ENCODE results near the gene EEF1AKMT2. TPM values are rescaled to one million over a fixed set of nuclear protein-coding genes. Genes with fewer than 3 reads are reported as not detected.
A peak's percentile ranks its signal among the peaks of the same experiment; 100 is the strongest.
"Not testable (repeated sequence)": the region's sequence is repeated elsewhere in the genome, so short reads cannot be mapped to it uniquely, and the experiment has no call there.

The EEF1AKMT2 gene
- total RNA-seq, 2 donors from 2014 or later: 5.7 to 10.4 TPM

DNA sequence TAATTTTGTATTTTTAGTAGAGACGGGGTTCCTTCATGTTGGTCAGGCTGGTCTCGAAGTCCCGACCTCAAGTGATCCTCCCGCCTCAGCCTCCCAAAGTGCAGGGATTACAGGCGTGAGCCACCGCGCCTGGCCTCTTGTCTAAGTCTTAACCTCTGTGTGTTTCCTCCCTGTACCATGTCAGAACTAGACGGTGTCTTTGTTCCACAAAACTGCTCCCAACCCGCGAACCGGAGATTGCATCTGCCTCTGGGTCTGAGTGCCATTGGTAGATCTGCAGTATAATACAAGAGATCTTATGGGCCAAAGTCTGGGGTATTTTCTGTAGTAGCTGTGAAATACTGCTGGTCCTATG lies 1.3 kb upstream of the EEF1AKMT2 start:
- ATAC-seq (ENCODE audit: insufficient number of reproducible peaks, low FRiP score, low read depth): no peak
- no peaks in the 10 kb centered on the region for H3K9me3 ChIP-seq
- no peaks in the 10 kb centered on the region for H3K27me3 ChIP-seq (replicated peaks; ENCODE audit: insufficient read depth)
- TF ChIP-seq, protein P1, sequence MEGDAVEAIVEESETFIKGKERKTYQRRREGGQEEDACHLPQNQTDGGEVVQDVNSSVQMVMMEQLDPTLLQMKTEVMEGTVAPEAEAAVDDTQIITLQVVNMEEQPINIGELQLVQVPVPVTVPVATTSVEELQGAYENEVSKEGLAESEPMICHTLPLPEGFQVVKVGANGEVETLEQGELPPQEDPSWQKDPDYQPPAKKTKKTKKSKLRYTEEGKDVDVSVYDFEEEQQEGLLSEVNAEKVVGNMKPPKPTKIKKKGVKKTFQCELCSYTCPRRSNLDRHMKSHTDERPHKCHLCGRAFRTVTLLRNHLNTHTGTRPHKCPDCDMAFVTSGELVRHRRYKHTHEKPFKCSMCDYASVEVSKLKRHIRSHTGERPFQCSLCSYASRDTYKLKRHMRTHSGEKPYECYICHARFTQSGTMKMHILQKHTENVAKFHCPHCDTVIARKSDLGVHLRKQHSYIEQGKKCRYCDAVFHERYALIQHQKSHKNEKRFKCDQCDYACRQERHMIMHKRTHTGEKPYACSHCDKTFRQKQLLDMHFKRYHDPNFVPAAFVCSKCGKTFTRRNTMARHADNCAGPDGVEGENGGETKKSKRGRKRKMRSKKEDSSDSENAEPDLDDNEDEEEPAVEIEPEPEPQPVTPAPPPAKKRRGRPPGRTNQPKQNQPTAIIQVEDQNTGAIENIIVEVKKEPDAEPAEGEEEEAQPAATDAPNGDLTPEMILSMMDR (IDR thresholded peaks at IDR 0.05): no peak
- H3K4me3 ChIP-seq: peak overlapping the region; percentile 100
- DNase-seq (ENCODE audit: low spot score): no peak
- H3K4me1 ChIP-seq (ENCODE audit: control insufficient read depth in 1 of 2, low read depth in 2 of 2): peaks cover 8 to 9% of the 10 kb centered on the region in 2 donors
- no peak overlapping the region for H3K27ac ChIP-seq
- peaks cover 3% of the 10 kb centered on the region for H3K36me3 ChIP-seq

DNA sequence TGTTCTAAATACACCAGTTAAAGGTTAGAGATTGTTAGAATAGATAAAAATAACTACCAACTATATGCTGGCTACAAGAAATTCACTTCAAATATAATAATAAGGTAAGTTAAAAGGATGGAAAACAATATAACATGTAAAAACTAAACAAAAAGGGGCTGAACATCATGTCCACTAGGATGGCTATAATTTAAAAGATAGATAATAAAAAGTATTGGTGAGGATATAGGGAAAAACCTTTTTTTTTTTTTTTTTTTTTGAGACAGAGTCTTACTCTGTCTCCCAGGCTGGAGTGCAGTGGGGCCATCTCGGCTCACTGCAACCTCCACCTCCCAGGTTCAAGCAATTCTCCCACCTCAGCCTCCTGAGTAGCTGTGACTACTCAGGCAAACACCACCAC lies 8.8 kb downstream of the EEF1AKMT2 start:
- H3K4me1 ChIP-seq (ENCODE audit: control insufficient read depth in 1 of 2, low read depth in 2 of 2); H3K27ac ChIP-seq; H3K27me3 ChIP-seq (replicated peaks; ENCODE audit: insufficient read depth); ATAC-seq (ENCODE audit: insufficient number of reproducible peaks, low FRiP score, low read depth); H3K4me3 ChIP-seq; H3K9me3 ChIP-seq; DNase-seq (ENCODE audit: low spot score): not testable (repeated sequence)
- H3K36me3 ChIP-seq: peaks cover 11% of the 10 kb centered on the region

DNA sequence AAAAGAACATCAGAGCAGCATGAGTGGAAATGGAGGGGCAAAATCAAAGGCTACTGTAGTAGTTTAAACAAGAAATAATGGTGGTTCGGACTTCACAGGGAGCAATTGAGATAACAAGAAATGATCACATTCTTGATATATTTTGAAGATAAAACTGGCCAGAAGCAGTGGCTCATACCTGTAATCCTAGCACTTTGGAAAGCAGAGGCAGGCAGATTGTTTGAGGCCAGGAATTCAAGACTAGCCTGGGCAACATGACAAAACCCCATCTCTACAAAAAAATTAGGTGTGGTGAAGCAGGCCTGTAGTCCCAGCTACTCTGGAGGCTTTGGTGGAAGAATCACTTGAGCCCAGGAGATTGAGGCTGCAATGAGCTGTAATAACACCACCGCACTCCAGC lies 22.9 kb downstream of the EEF1AKMT2 start:
- peaks cover 8% of the 10 kb centered on the region for H3K36me3 ChIP-seq
- no peak for ATAC-seq (ENCODE audit: insufficient number of reproducible peaks, low FRiP score, low read depth)
- H3K9me3 ChIP-seq: no peaks in the 10 kb centered on the region
- peaks cover 0 to 15% of the 10 kb centered on the region in 2 donors for H3K4me1 ChIP-seq (ENCODE audit: control insufficient read depth in 1 of 2, low read depth in 2 of 2)
- no peak overlapping the region for H3K4me3 ChIP-seq
- TF ChIP-seq, protein P1 (IDR thresholded peaks at IDR 0.05): no peak
- DNase-seq (ENCODE audit: low spot score): no peak
- no peak overlapping the region for H3K27ac ChIP-seq
- H3K27me3 ChIP-seq (replicated peaks; ENCODE audit: insufficient read depth): no peaks in the 10 kb centered on the region

DNA sequence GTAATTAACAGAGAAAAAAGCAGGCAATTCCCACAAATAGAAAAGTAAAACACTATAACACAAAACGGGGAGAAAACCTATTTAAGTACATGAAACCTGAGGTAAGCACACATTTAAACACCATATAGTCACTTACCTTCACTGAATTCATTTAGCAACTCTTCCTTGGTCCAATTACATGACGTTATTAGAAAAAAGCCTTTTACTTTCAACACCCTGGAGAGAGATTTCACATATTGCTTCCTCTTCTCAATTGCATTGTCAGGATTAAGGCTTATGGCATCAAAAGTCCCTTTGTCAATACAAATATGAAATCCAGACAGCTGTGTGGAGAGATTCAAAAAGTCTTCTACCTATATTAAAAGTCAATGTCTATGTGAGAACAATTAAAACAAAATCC lies 26.4 kb downstream of the EEF1AKMT2 start:
- Histone ChIP-seq H3K27ac (no peak overlapping the region), H3K9me3 (no peaks in the 10 kb centered on the region), H3K27me3 (replicated peaks; ENCODE audit: insufficient read depth) (no peaks in the 10 kb centered on the region), H3K4me3 (no peak overlapping the region), H3K4me1 (ENCODE audit: control insufficient read depth in 1 of 2, low read depth in 2 of 2) (peaks cover 0 to 15% of the 10 kb centered on the region in 2 donors), H3K36me3 (peaks cover 9% of the 10 kb centered on the region)
- no peak for ATAC-seq (ENCODE audit: insufficient number of reproducible peaks, low FRiP score, low read depth)
- TF ChIP-seq, protein P1 (IDR thresholded peaks at IDR 0.05): no peak
- DNase-seq (ENCODE audit: low spot score): no peak

DNA sequence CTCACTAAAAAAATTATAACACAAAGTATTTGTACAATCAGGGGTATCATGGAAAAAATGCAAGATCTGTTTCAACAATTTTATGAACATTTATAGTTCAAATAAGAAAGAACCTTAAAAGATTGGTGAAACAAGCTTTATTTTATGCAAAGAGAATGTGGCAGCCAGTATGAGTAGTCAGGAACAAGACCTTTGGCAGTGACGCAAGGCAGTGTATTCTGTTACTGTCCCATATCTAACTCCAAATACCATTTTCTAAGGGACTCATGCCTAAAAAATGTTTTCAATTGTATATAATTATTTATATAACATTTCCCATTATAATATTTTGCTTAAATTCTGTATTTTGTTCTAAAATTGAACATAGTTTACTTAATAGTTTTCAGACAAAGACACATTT lies 28.4 kb downstream of the EEF1AKMT2 start:
- H3K4me1 ChIP-seq (ENCODE audit: control insufficient read depth in 1 of 2, low read depth in 2 of 2): peaks cover 0 to 15% of the 10 kb centered on the region in 2 donors
- TF ChIP-seq, protein P1 (IDR thresholded peaks at IDR 0.05): no peak
- H3K27ac ChIP-seq: no peak overlapping the region
- peaks cover 13% of the 10 kb centered on the region for H3K36me3 ChIP-seq
- H3K27me3 ChIP-seq (replicated peaks; ENCODE audit: insufficient read depth): no peaks in the 10 kb centered on the region
- H3K9me3 ChIP-seq: no peaks in the 10 kb centered on the region
- H3K4me3 ChIP-seq: no peak overlapping the region
- ATAC-seq (ENCODE audit: insufficient number of reproducible peaks, low FRiP score, low read depth) (no peak), DNase-seq (ENCODE audit: low spot score) (no peak)

DNA sequence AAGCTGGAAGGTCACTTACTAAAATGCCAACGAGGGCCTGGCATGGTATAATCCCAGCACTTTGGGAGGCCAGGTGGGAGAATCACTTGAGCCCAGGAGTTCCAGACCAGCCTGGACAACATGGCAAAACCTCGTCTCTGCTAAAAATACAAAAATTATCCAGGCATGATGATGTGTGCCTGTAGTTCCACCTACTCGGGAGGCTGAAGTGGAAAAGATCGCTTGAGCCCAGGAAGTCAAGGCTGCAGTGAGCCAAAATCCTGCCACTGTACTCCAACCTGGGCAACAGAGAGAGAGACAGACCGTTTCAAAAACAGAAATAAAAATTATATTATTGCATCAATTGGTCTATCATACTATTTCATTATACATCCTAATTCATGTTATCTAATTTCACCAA lies 29.4 kb downstream of the EEF1AKMT2 start:
- no peak for ATAC-seq (ENCODE audit: insufficient number of reproducible peaks, low FRiP score, low read depth)
- peaks cover 13% of the 10 kb centered on the region for H3K36me3 ChIP-seq
- TF ChIP-seq, protein P1 (IDR thresholded peaks at IDR 0.05): no peak

More for the DNA sequence above, 29.4 kb downstream of the EEF1AKMT2 start:
- DNase-seq (ENCODE audit: low spot score): no peak
- H3K27ac ChIP-seq: no peak overlapping the region
- no peaks in the 10 kb centered on the region for H3K27me3 ChIP-seq (replicated peaks; ENCODE audit: insufficient read depth)
- H3K9me3 ChIP-seq: no peaks in the 10 kb centered on the region
- no peak overlapping the region for H3K4me3 ChIP-seq
- peaks cover 0 to 15% of the 10 kb centered on the region in 2 donors for H3K4me1 ChIP-seq (ENCODE audit: control insufficient read depth in 1 of 2, low read depth in 2 of 2)
